Hepatocyte (in vitro differentiated cells): ENCODE measurements around the gene ZBED4. TPM values are rescaled to one million over a fixed set of nuclear protein-coding genes. Genes with fewer than 3 reads are reported as not detected.

ENCODE experiments used
- DNase-seq: peaks from one replicate; pipeline ENCODE4 v3.0.0-alpha.2; 2016; ENCODE audit warnings: low spot score
- H2AFZ ChIP-seq: fragments of 200-600 bp; sonication (generic); 2 replicates; pipeline ENCODE4 v1.6.0; 2016; ENCODE audit warnings: antibody characterized with exemption, mild to moderate bottlenecking
- H3K27ac ChIP-seq: fragments of 200-600 bp; sonication (generic); 2 replicates; pipeline ENCODE4 v1.5.1; 2016; ENCODE audit warnings: mild to moderate bottlenecking
- H3K27me3 ChIP-seq: fragments of 200-600 bp; sonication (generic); 2 replicates; pipeline ENCODE4 v1.6.1; 2016
- H3K36me3 ChIP-seq: fragments of 200-600 bp; sonication (generic); replicated peaks from 2 replicates; pipeline ENCODE4 v1.5.1; 2016; ENCODE audit warnings: low read depth; ENCODE audit not compliant: insufficient read depth
- H3K4me1 ChIP-seq: fragments of 200-600 bp; sonication (generic); 2 replicates; pipeline ENCODE4 v1.5.1; 2016; ENCODE audit warnings: mild to moderate bottlenecking, moderate library complexity; ENCODE audit not compliant: insufficient read depth
- H3K4me2 ChIP-seq: fragments of 200-600 bp; sonication (generic); 2 replicates; pipeline ENCODE4 v1.6.0; 2016
- H3K4me3 ChIP-seq: fragments of 200-600 bp; sonication (generic); 2 replicates; pipeline ENCODE4 v1.5.1; 2016; ENCODE audit warnings: mild to moderate bottlenecking
- H3K79me2 ChIP-seq: fragments of 200-600 bp; sonication (generic); 2 replicates; pipeline ENCODE4 v1.6.0; 2017; ENCODE audit warnings: mild to moderate bottlenecking
- H3K9me2 ChIP-seq: fragments of 200-600 bp; sonication (generic); replicated peaks from 2 replicates; pipeline ENCODE4 v1.6.0; 2017; ENCODE audit warnings: mild to moderate bottlenecking; ENCODE audit not compliant: insufficient read depth
- H3K9me3 ChIP-seq: fragments of 200-600 bp; sonication (generic); 2 replicates; pipeline ENCODE4 v1.5.1; 2016; ENCODE audit warnings: low read depth, mild to moderate bottlenecking
- H4K20me1 ChIP-seq: fragments of 200-600 bp; sonication (generic); 2 replicates; pipeline ENCODE4 v1.6.0; 2016; ENCODE audit warnings: mild to moderate bottlenecking; ENCODE audit not compliant: insufficient read depth, poor library complexity, severe bottlenecking
- EZH2 ChIP-seq: fragments of 200-600 bp; sonication (generic); IDR thresholded peaks from 2 replicates; pipeline ENCODE4 v1.6.1; 2016; ENCODE audit warnings: antibody characterized with exemption, mild to moderate bottlenecking, borderline replicate concordance
- EZH2phosphoT487 ChIP-seq: fragments of 200-600 bp; sonication (generic); IDR thresholded peaks from one replicate; pipeline ENCODE4 v1.6.1; 2018; ENCODE audit warnings: antibody characterized with exemption, mild to moderate bottlenecking, low read depth, moderate library complexity; ENCODE audit not compliant: unreplicated experiment, severe bottlenecking
- WGBS: methylation state at CpG from one replicate; pipeline ENCODE4 v1.1.6; 2016; ENCODE audit warnings: low lambda C conversion rate; ENCODE audit errors: missing lambda C conversion rate; 5-methylcytosine and 5-hydroxymethylcytosine counted together
- polyA plus RNA-seq: library from polyadenylated mRNA; unstranded; fragments of >200 nt; fragmentation: Nextera tagmentation; extraction: Ambion mirVana; gene quantifications from 2 replicates; pipeline ENCODE4 v1.2.1, GENCODE V29; 2016
- total RNA-seq: library from RNA; depleted of rRNA; stranded (reverse); fragments of >200 nt; gene quantifications from 2 replicates; pipeline ENCODE4 v1.2.3, GENCODE V29; 2014
- TF ChIP-seq, protein P1 (sequence below): fragments of 200-600 bp; sonication (generic); IDR thresholded peaks from 2 replicates; pipeline ENCODE4 v1.5.1; 2016; ENCODE audit warnings: antibody characterized with exemption, mild to moderate bottlenecking; ENCODE audit not compliant: poor library complexity

Gene ZBED4
- total and polyA plus RNA-seq, 2 experiments from 2014 or later: 14.9 to 16.3 TPM

DNA sequence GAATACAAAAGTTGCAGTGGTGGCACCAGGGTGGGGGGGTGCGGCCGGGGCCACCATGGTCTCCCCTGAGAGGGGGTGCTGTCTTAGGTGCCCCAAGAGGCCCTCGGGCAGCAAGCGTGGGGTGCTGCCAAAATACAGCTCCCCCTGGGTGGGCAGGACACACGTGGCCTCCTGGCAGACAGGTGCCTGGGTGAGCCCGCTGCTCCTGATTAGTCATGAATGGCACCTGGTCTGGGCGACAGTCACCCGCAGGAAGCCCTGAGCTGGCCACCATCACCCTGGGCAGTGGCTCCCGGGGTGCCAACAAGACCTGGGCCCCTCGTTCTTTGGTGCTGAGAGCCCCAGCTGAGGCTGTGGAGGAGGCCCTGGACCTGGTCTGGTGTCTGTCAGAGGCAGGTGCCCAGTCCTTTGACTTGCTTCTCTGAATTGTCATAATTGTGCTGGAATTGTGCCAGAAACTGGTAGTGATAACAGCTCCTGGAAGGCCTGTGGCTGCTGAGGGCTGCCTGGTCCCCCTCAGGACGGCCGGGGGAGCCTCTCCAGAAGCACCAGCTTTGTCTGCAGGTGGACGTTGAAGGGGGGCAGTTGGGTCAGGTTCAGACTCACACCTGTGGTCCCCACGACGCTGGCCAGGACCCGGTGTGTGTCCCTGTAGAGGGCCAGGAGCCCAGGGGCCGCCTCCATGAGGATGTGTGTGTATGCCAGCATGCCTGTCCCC, 49.8 kb downstream of the ZBED4 start:
- WGBS: 93% methylated on average over 15 of the region's 17 CpGs
- DNase-seq: no peak
- no peaks in the 10 kb centered on the region for H3K79me2 ChIP-seq

DNA sequence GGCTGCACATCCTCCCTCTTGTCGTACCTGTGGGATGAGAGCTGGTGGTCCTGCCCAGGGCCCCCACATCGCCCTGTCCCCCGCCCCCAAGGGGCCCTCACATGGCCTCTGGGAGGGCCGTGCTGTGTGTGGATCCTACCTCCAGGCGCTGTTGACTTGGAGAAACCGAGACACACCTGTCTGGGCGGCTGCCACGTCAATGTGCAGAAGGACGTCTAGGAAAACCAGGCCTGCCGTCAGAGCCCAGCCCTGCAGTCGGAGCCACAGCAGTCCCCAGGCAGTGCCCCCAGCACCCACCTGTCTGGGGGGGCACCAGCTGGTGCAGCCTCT, 50.4 kb downstream of the ZBED4 start:
- WGBS: 97% methylated on average over 9 of the region's 11 CpGs
- Histone ChIP-seq H3K4me2 (no peak overlapping the region), H3K9me2 (no peaks in the 10 kb centered on the region), H3K79me2 (no peaks in the 10 kb centered on the region), H3K27me3 (no peaks in the 10 kb centered on the region), H3K36me3 (no peaks in the 10 kb centered on the region), H3K4me3 (no peak overlapping the region), H3K4me1 (no peaks in the 10 kb centered on the region), H2AFZ (no peak overlapping the region), H3K9me3 (no peaks in the 10 kb centered on the region), H4K20me1 (no peaks in the 10 kb centered on the region), H3K27ac (no peak overlapping the region)
- TF ChIP-seq EZH2phosphoT487: no peak
- no peak for TF ChIP-seq EZH2
- TF ChIP-seq, protein P1, sequence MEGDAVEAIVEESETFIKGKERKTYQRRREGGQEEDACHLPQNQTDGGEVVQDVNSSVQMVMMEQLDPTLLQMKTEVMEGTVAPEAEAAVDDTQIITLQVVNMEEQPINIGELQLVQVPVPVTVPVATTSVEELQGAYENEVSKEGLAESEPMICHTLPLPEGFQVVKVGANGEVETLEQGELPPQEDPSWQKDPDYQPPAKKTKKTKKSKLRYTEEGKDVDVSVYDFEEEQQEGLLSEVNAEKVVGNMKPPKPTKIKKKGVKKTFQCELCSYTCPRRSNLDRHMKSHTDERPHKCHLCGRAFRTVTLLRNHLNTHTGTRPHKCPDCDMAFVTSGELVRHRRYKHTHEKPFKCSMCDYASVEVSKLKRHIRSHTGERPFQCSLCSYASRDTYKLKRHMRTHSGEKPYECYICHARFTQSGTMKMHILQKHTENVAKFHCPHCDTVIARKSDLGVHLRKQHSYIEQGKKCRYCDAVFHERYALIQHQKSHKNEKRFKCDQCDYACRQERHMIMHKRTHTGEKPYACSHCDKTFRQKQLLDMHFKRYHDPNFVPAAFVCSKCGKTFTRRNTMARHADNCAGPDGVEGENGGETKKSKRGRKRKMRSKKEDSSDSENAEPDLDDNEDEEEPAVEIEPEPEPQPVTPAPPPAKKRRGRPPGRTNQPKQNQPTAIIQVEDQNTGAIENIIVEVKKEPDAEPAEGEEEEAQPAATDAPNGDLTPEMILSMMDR: no peak
- no peak for DNase-seq

More for the DNA sequence above, 49.8 kb downstream of the ZBED4 start:
- Histone ChIP-seq H3K36me3 (no peaks in the 10 kb centered on the region), H3K27ac (no peak overlapping the region), H3K9me2 (no peaks in the 10 kb centered on the region), H2AFZ (no peak overlapping the region), H3K27me3 (no peaks in the 10 kb centered on the region), H3K4me2 (no peak overlapping the region), H3K9me3 (no peaks in the 10 kb centered on the region), H3K4me3 (no peak overlapping the region), H4K20me1 (no peaks in the 10 kb centered on the region), H3K4me1 (no peaks in the 10 kb centered on the region)
- TF ChIP-seq, protein P1: no peak
- TF ChIP-seq EZH2phosphoT487 (no peak), EZH2 (no peak)

- no peak overlapping the region for H3K27ac ChIP-seq
- no peak overlapping the region for H2AFZ ChIP-seq
- H3K9me3 ChIP-seq: no peaks in the 10 kb centered on the region
- DNase-seq: no peak
- TF ChIP-seq, protein P1: no peak
- TF ChIP-seq EZH2 (no peak), EZH2phosphoT487 (no peak)
- no peaks in the 10 kb centered on the region for H3K79me2 ChIP-seq
- no peaks in the 10 kb centered on the region for H3K27me3 ChIP-seq
- no peaks in the 10 kb centered on the region for H3K9me2 ChIP-seq
- no peak overlapping the region for H3K4me2 ChIP-seq
- no peaks in the 10 kb centered on the region for H3K4me1 ChIP-seq
- no peaks in the 10 kb centered on the region for H3K36me3 ChIP-seq
- no peaks in the 10 kb centered on the region for H4K20me1 ChIP-seq
- 96% methylated on average over 18 of the region's 18 CpGs for WGBS
- H3K4me3 ChIP-seq: no peak overlapping the region
Observed at GRCh38 chr22:49905465-49905864, 51.8 kb downstream of the ZBED4 start.
